ENCODE measurements around the gene SLC44A4.
"Not testable (repeated sequence)": the region's sequence is repeated elsewhere in the genome, so short reads cannot be mapped to it uniquely, and the experiment has no call there.

The SLC44A4 gene

DNA sequence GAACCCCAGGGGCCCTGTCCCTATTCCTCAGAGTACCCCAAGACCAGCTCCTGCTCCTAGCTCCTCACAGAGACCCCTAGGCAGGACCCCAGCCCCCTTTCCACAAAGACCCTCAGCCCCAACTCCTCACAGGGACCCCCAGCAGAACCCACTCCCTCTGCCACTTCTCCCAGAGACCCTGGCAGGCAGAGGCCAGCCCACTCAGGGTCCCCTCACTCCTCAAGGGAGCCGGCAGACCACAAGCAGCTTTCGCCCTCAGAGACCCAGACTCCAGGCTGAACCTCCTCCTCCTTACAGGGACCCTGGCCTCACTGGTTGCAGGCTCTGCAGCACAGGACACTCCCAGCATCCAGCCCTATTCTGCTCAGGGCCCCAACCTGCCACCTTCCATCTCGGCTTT lies 575 bp downstream of the SLC44A4 start:
- DNase-seq = no peak

DNA sequence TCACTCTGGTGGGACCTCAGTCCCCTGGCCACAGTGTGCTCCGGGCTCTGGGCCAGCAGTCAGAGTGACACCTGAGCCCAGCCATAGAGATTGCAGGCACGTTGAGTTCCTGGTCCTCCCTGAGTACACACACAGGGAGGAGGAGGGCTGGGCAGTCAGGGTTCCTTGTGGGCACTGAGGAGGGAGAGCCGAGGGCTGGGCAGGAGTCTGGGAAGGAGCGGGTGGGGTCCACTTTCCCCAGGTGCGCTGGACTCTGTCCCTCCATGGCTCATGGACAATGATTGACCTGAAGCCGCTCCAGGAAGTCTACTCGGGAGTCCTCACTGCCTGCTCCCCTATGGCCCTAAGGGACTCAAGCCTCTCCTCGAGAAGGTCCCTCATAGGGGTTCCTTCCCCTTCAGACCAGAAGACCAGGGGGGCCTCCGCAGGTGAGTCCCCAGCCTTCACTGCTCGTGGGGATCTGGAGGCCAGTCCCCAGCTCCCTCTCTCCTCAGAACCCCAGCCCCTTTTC lies 1.1 kb downstream of the SLC44A4 start:
- DNase-seq = no peak

DNA sequence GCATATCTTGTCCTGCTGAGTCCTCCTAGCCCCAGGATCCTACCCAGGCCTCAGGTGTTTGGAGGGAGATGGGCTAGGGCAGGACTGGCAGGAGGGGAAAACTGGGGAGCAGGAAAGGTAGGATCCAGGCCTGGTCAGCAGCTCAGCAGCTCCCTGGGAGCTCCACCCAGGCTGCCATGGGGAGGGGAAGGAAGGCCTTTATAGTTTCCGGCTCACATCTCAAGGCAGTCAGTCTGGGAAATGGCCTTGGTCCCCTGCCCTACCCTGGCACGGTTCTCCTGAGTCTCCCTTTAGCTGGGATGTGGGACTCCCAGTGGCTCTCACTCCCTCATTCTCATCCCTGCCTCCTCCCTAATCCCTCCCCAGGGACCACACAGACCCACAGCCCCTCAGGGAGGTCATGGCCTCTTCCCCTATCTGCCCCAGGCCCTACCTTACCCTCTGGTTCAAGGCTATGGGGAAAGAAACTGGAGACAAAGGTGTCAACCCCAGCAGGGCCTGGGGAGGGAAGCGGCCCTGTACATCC lies 1.6 kb downstream of the SLC44A4 start:
- DNase-seq = no peak

DNA sequence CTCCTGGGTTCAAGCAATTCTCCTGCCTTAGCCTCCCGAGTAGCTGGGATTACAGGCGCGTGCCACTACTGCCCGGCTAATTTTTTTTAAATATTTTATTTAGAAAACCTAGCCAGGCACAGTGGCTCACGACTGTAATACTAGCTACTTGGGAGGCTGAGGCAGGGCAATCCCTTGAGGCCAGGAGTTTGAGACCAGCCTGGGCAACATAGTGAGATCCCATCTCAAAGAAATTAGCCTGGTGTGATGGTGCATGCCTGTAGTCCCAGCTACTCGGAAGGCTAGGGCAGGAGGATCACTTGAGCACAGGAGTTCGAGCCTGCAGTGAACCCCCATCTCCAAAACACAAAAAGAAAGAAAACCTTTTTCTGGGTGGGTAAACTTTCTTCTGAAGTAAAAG lies 2.4 kb downstream of the SLC44A4 start:
- DNase-seq = no peak

DNA sequence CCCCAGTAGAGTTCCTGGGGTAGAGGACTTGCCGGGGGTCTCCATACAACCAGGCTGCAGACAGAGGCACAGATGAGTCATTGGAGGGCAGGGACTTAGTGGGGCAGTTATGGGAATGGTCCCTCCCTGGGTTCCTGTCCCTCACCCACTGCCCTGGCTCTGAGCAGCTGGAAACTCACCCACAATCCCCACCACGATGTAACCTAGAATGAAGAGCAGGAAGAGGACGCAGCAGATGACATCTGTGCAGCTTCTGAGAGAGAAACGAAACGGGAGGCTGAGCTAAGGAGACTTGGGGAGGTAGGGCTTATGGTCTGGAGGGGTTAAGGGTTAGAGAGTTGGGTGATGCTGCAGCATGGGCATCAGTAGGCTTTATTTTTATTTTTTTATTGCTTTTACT lies 2.9 kb downstream of the SLC44A4 start:
- DNase-seq = no peak

DNA sequence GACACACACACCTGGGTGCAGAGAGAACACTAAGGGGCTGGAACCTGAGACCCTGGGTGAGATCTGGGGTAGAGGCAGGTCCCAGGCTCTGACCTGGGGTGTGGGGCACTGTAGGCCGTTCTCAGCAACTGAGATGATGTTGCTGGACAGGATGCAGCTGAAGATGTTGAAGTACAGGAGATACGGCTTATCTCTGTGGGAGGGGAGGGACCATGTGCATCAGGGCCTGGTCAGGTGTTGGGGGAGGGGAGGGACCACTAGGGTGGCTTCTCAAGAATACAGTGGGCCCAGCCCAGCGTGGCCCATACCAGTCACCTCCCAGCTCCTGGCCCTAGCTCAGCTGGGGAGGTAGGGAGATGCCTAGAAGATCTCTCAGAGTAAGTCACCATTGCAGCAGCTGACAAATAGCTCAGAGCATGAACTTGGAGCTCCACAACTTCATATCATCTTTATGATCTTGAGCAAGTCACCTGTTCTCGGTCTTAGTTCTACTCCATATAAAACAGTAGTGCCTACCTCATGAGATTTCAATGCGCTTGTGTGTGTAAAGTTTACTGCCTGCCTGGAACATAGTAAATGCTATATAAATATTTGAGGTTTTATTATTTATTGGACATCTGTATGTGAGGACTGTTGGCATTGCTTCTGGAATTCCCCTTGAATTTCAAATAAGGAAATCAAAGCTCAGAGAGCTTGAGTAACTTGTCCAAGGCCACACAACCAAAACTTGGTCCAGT lies 3.8 kb downstream of the SLC44A4 start:
- DNase-seq = no peak

DNA sequence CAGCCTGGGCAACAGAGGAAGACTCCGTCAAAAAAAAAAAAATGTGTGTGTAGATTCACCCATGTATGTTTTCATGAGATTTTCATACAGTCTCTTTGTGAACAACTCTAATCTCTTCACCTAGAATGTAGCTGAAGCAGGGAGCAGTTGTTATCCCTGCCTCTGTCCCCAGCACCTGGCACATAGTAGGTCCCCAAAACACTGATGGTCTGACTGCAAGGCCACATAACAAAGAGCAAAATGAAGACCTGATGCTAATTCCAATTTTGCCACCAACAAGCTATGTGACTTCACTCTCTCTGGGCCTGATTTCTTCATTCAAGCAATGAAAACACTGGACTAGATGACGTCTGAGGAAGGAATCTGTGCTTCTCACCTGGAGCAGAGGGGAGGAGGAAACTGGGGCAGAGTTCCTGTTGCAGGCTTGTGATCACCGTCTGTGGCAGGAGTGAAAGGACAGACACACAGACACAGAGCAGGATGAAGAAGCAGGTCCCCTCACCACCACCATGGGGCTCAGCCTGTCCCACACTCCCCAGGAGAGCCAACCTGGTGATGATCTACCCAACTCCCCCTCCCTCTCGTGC lies 4.6 kb downstream of the SLC44A4 start:
- DNase-seq = no peak

DNA sequence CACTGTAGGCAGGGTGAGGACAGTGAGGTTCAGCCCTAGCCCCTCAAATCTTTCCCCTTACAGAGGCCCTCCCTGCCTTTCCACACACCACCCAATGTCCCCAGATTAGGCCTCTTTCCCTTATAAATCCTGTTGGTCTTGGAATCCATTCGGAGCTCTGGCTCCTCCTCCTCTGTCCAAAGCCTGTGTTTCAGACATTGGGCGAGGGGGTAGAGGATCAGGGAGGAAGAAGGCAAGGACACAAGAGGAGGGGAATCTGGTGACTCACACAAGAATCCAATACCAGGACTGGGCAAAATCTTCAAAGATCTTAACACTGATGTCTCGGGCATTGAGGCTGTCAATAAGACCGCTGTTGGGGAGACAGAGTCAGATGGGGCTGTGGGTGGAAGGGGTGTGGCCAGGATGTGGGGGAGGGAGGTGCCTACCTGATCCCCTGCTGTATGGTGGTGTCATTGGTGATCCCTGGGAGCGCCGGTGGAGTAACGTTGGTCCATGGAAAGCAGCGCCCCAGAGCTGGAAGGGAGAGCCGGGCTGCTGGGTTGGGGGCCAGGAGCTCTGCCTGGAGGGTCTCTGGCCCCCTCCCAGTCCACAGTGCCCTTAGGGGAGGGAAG lies 7.6 kb downstream of the SLC44A4 start:
- no peak for DNase-seq

DNA sequence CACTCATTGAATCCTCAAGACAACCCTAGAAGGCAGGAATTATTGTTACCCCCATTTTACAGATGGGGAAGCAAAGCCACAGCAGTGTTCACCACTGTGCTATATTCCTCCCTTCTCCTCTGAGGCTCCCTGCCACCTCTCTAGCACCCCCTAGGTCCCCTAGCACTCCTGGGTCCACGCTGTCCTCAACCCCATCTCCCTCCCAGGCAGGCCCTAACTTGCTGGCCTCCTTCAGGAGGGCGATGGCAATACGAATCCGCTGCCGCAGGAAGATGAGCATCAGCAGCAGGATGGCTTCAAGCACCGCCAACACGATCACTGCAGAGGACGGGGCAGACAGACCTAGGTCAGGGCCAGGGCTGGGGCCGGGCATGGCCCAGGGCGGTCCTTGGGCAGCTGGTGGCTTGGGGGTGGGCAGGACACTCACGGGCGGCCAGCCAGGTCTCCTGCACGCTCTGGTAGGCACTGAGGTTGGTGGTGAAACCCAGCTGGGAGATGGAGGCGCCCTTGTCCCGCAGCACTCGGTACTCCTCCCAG lies 8.3 kb downstream of the SLC44A4 start:
- no peak for DNase-seq

DNA sequence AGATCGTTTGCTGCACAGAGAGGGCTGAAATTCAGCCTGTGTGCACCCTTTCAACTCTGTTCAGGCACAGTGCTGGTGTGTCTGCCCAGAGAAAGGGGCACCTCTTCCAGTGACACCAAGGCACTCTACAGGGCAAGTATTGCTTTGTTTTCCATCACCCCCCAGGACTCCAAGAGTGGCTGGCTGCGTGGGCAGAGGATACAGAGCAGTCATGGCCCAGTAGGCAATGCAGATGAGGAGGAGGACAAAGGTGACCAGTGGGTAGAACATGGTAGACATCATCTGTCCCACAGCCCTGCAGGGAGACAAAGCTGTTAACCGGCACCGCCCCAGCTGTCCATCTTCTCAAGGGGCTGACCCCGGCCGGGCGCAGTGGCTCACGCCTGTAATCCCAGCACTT lies 9.5 kb downstream of the SLC44A4 start:
- no peak for DNase-seq

DNA sequence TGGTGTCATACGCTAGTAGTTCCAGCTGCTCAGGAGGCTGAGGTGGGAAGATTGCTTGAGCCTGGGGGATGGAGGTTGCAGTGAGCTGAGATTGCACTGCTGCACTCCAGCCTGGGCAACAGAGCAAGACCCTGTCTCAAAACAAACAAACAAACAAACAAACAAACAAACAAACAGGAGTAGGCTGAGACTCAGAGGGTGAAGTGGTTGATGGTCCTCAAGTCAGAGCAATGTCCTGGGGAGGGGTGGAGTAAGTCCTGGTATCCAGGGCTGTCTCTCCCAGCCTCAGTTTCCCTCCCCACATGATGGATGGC lies 10.2 kb downstream of the SLC44A4 start:
- not testable (repeated sequence) for DNase-seq

DNA sequence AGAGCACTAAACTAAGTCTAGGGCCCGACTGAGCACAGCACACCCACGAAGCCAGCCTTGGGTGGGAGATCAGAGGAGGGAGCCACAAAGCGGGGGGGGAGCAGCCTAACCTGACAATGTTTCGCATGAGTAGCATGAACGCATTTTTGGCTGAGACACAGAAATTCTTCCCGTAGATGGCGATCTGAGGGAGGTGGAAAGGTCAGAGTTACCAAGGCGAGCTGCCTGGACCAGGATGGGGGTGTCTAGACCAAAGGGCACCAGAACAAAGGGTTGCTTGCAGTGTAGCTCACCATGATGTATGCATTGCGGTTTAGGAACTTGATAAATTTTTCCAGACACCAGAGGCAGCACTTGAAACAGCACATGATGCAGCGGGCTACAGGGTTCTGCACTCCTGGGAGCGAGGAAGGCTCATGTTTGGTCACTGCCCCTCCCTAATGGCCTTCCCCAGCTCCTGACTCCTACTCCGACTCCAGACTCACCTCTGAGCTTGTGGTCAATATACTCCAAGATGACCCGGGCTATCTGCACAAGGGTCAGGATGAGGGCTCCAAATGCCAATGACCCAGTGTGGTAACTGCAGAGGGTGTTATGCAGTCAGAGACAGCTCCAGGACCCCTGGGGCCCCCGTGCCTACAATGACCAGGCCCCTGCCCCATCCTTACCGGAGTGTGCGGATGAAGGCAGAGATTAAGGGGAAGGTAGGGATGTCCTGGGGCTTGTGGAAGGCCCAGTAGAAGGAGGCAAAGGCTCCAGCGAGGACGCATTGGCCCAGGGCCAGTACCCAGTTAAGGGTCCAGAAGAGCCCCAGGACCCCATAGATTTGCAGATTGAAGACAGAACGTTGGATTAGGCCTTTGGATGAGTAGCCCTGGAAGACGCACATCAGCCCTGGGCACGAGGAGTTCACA lies 13.3 kb downstream of the SLC44A4 start:
- no peak for DNase-seq

DNA sequence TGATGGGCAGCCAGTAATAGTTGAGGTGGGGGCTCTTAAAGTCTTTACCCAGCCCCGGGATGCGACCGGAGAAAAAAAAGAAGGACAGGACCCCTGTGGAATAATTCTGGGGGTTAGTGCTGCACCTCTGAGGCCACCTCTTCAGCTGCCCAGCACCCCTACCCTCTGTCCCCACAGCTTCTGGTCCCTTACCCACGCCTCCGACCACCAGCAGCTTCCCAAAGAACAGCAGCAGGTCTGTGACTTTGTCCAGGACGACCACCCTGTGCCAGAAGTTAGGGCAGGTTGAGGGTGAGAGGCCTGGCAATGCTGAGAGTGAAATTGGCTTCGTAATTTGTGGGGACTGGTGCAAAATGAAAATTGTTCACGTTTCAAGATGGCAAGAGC lies 14.0 kb downstream of the SLC44A4 start:
- no peak for DNase-seq

DNA sequence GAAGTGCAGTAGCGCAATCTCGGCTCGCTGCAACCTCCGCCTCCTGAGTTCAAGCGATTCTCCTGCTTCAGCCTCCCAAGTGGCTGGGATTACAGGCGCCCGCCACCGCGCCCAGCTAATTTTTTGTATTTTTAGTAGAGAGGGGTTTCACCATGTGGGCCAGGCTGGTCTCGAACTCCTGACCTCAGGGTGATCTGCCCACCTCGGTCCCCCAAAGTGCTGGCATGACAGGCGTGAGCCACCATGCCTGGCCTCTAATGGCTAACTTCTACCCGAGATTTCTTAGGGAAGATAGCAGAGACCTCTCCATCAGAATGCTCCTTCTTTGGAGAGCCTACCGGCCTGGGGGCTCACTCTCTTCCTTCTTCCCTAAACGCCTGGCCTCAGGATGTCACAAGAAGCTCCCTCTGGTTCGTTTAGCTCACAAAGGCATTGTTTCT lies 14.7 kb downstream of the SLC44A4 start:
- not testable (repeated sequence) for DNase-seq

DNA sequence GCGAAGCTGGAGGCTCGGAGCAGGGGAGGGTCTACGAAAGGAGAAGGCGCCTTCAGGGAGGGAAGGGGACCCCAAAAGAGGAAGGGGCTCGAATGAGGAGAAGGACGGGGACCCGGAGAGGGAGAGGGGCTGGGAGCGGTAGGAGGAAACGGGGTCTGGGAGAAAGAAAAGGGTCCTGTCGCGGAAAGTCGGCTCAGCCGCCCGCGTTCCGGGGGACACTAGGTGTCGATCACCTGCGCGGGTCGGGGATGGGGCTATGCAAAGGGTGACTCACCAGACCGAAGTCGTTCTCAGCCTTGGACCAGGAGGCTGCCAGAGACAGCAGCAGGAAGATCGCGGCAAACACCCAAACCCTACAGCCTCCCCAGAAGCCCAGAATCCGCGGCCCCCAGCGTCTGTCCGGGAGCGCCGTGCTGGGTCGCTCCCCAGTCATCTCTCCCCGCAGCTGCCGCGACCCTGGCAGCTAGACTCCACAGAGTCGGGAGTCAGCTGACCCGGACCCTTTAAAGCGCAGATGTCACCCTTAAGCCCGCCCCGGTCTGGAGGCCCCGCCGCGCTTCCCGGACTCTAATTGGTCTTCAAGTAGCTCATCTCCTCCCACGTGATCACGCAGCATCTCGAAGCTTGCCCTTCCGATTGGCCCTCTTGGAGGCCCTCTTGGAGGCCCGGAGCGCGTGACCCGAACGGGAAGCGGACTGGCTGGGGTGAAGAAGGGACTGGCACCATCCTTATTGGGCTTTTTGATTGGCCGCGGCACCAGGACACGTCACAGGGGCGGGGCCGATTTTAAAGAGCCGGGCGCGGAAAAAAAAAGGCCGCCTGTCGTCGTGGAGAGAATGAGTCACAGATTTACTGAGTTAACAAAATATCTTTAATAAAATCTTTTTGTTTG lies 16.2 kb downstream of the SLC44A4 start, which contains the start of gene NEU1:
Gene NEU1, minus strand, starts transcription at position 478 of the 892 bp plus-strand sequence. Its CDS starts 45 bp downstream, at position 433.
- peak; percentile 98 for DNase-seq

DNA sequence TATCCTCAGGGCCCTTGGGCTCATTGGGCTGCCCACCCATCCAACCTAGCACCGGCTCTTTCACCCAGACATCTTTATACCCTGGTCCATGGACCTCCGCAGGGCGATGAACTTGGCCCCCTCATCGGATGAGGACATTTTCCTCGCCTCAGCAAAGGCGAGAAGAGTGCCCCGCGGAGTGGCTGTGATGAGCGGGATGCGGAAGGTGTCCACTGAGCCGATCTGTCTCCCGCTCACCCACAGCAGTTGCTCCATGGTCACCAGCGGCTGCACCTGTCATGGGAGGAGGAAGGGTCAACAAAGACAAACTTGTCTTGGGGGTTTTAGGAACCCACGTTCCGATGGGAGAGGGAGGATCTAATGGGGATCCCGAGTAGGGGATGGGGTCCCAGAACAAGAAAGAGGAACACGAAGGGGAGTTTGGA lies 16.9 kb downstream of the SLC44A4 start:
- DNase-seq = no peak

DNA sequence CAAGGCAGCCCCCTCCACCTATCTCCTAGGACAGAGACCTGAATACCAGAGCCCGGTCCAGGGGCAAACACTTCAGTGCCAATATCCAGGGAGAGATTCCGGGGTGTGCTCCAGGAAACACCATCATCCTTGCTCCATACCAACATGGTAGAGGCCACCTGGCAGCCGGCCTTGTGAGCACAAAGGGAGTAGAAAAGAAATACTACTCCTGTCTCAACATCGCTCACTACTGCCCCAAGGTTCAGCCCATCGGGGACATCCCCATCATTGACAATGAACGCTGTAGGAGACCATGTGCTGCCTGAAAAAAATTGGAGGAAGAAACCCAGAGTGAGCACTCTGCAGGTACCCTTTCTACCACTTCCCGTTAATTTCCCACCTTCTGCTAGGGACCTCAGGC lies 17.6 kb downstream of the SLC44A4 start:
- DNase-seq = no peak

DNA sequence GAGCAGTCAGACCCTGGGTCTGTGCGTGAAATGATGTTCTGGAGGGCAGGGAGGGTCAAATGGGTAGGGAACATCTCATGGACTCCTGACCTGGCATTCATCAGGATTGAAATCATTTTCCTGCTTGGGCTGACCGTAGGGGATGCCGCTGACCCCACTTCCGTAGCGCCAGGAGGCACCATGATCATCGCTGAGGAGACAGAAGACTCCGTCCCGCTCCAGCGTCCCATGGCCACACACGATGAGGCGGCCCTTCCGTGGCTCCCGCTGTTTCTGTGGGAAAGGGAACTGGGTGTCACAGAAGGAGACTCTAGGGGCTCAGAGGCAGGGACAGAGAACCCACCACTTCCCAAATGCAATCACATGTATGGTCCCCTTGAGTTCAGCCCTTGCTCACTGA lies 18.4 kb downstream of the SLC44A4 start:
- DNase-seq = no peak

DNA sequence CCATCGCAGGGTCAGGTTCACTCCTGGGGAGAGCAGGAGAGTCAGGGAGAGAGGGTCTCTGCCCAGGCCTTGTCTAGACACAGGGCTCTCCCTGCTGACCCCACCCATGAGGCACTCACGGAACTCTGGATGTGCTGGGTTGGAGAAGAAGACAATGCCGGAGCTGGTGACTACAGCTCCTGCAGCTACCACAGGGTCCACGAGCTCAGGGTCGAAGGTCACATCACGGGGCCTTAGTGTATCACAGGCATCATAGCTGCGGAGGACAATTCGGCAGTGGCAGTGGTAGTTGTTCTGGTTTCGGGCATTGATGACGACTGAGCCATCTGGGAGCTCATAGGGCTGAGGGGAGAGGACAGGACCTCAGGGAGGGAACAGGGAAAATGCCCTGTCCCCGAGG lies 18.9 kb downstream of the SLC44A4 start:
- DNase-seq = no peak

DNA sequence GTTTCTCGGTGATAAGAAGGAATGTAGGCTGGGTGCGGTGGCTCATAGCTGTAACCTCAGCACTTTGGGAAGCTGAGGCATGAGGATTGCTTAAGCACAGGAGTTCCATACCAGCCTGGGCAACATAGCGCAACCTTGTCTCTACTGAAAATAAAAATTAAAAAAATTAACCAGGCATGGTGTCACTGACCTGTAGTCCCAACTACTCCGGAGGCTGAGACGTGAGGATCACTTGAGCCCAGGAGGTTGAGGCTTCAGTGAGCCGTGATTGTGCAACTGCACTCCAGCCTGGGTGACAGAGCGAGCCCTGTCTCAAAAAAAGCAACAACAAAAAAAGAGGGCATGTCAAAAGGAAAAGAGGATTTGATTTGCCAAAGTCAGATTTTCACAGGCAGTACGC lies 20.1 kb downstream of the SLC44A4 start:
- no peak for DNase-seq

DNA sequence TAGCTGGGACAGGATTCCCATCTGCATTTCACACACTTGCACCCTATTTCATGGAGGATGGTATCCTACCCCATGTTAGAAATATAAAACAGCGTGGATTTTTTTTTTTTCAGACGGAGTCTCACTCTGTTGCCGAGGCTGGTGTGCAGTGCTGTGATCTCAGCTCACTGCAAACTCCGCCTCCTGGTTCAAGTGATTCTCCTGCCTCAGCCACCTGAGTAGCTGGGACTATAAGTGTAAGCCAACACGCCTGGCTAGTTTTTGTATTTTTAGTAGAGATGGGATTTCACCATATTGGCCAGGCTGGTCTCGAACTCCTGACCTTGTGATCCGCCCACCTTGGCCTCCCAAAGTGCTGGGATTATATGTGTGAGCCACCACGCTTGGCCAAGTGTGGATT lies 21.0 kb downstream of the SLC44A4 start:
- not testable (repeated sequence) for DNase-seq
